ENCODE measurements around the gene EPM2AIP1. TPM values are rescaled to one million over a fixed set of nuclear protein-coding genes. Genes with fewer than 3 reads are reported as not detected.

The EPM2AIP1 gene
- polyA plus RNA-seq, 1 donor from 2014 or later, result 41.4 TPM

- Histone ChIP-seq H3K9ac (ENCODE audit: low read length) (no peak overlapping the region), H3K27ac (ENCODE audit: low read length) (no peak overlapping the region), H3K4me2 (ENCODE audit: low read length) (no peak overlapping the region), H4K20me1 (ENCODE audit: insufficient read depth) (no peaks in the 10 kb centered on the region), H3F3A (ENCODE audit: insufficient read depth, low read length, poor library complexity, severe bottlenecking) (no peaks in the 10 kb centered on the region), H2AFZ (ENCODE audit: low read depth, low read length) (no peak overlapping the region), H3K9me2 (ENCODE audit: insufficient read depth, low read length) (no peaks in the 10 kb centered on the region), H3K4me3 (ENCODE audit: low read length) (no peak overlapping the region), H3K36me3 (ENCODE audit: insufficient read depth, low read length) (no peaks in the 10 kb centered on the region), H3K9me3 (ENCODE audit: low read length) (no peaks in the 10 kb centered on the region), H3K27me3 (ENCODE audit: insufficient read depth, low read depth, low read length) (no peaks in the 10 kb centered on the region), H3K79me2 (replicated peaks; ENCODE audit: insufficient read depth, low read length) (no peaks in the 10 kb centered on the region)
- no peak for TF ChIP-seq MXI1 (conservative IDR thresholded peaks at IDR 0.05; ENCODE audit: poor library complexity, severe bottlenecking)
- no peak for TF ChIP-seq SMC3 (conservative IDR thresholded peaks at IDR 0.05; ENCODE audit: poor library complexity)
- TF ChIP-seq POLR2AphosphoS5 (IDR thresholded peaks at IDR 0.05), result no peak
- TF ChIP-seq EP300 (conservative IDR thresholded peaks at IDR 0.05; ENCODE audit: poor library complexity, severe bottlenecking), result no peak
- TF ChIP-seq REST (IDR thresholded peaks at IDR 0.05; ENCODE audit: borderline replicate concordance), result no peak
- no peak for TF ChIP-seq EZH2 (IDR thresholded peaks at IDR 0.05; ENCODE audit: borderline replicate concordance, insufficient read depth, low read length, poor library complexity, severe bottlenecking)
- no peak for TF ChIP-seq RAD21 (conservative IDR thresholded peaks at IDR 0.05)
- no peak for TF ChIP-seq CTCF (IDR thresholded peaks at IDR 0.05; ENCODE audit: poor library complexity, severe bottlenecking)
- no peak for TF ChIP-seq TAF1 (IDR thresholded peaks at IDR 0.05; ENCODE audit: low read depth)
Observed at GRCh38 chr3:36972163-36972562, 20.8 kb downstream of the EPM2AIP1 start.

- peak overlapping the region; percentile 84 for H3K4me2 ChIP-seq (ENCODE audit: low read length)
- TF ChIP-seq SMC3 (conservative IDR thresholded peaks at IDR 0.05; ENCODE audit: poor library complexity) (peak; percentile 34), CTCF (IDR thresholded peaks at IDR 0.05; ENCODE audit: poor library complexity, severe bottlenecking) (no peak), RAD21 (conservative IDR thresholded peaks at IDR 0.05) (peak; percentile 32), EP300 (conservative IDR thresholded peaks at IDR 0.05; ENCODE audit: poor library complexity, severe bottlenecking) (peak; percentile 67), EZH2 (IDR thresholded peaks at IDR 0.05; ENCODE audit: borderline replicate concordance, insufficient read depth, low read length, poor library complexity, severe bottlenecking) (no peak), POLR2AphosphoS5 (IDR thresholded peaks at IDR 0.05) (no peak), REST (IDR thresholded peaks at IDR 0.05; ENCODE audit: borderline replicate concordance) (peak; percentile 63), TAF1 (IDR thresholded peaks at IDR 0.05; ENCODE audit: low read depth) (no peak), MXI1 (conservative IDR thresholded peaks at IDR 0.05; ENCODE audit: poor library complexity, severe bottlenecking) (peak; percentile 55)
- no peaks in the 10 kb centered on the region for H3K9me2 ChIP-seq (ENCODE audit: insufficient read depth, low read length)
- no peaks in the 10 kb centered on the region for H4K20me1 ChIP-seq (ENCODE audit: insufficient read depth)
- H3K9me3 ChIP-seq (ENCODE audit: low read length), result no peaks in the 10 kb centered on the region
- peak overlapping the region; percentile 60 for H2AFZ ChIP-seq (ENCODE audit: low read depth, low read length)
- no peaks in the 10 kb centered on the region for H3K36me3 ChIP-seq (ENCODE audit: insufficient read depth, low read length)
- H3K27ac ChIP-seq (ENCODE audit: low read length), result peak overlapping the region; percentile 86
- H3K27me3 ChIP-seq (ENCODE audit: insufficient read depth, low read depth, low read length), result no peaks in the 10 kb centered on the region
- H3K79me2 ChIP-seq (replicated peaks; ENCODE audit: insufficient read depth, low read length), result no peaks in the 10 kb centered on the region
- peak overlapping the region; percentile 37 for H3K4me3 ChIP-seq (ENCODE audit: low read length)
- H3F3A ChIP-seq (ENCODE audit: insufficient read depth, low read length, poor library complexity, severe bottlenecking), result no peaks in the 10 kb centered on the region
- peak overlapping the region; percentile 50 for H3K9ac ChIP-seq (ENCODE audit: low read length)
Observed at GRCh38 chr3:36969540-36970432, 23.1 kb downstream of the EPM2AIP1 start.

Data from neural cell (in vitro differentiated cells).